ENCODE data around the gene TEX26. TPM values are rescaled to one million over a fixed set of nuclear protein-coding genes. Genes with fewer than 3 reads are reported as not detected.

Gene TEX26
- total RNA-seq, 4 donors from 2014 or later, result 0.27 TPM; not detected in 3

DNA sequence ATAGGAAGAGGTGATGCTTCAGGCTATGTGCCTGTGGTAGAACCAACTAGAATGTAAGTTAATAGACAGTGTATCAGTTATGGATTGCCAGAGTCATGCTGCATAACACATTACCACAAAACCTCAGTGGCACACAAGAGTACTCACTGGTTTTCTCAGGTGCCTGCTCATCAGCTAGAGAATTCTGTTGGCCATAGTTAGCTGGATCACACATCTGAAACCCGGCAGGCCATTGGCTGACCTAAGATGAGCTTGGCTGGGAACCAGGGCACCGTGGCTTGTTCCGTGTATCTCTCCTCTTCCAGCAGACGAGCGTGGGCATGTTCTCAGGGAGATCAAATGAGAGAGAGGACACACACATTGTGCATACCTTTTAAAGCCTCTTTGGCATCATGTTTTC is 76.7 kb downstream of the TEX26 start:
- Histone ChIP-seq H3K4me3 (replicated peaks in 1 of 3) (no peak overlapping the region), H3K27ac (no peak overlapping the region), H3K4me1 (no peaks in the 10 kb centered on the region), H3K9me3 (no peaks in the 10 kb centered on the region), H3K36me3 (no peaks in the 10 kb centered on the region), H3K27me3 (no peaks in the 10 kb centered on the region)
- WGBS, 2 donors, result 85 to 92% methylated on average over 5 of the region's 5 CpGs
- intact Hi-C loops (cut with DNase I), result no loop called here
- DNase-seq, result no peak
- TF ChIP-seq POLR2A (IDR thresholded peaks at IDR 0.05), result no peak
- TF ChIP-seq, protein P1, sequence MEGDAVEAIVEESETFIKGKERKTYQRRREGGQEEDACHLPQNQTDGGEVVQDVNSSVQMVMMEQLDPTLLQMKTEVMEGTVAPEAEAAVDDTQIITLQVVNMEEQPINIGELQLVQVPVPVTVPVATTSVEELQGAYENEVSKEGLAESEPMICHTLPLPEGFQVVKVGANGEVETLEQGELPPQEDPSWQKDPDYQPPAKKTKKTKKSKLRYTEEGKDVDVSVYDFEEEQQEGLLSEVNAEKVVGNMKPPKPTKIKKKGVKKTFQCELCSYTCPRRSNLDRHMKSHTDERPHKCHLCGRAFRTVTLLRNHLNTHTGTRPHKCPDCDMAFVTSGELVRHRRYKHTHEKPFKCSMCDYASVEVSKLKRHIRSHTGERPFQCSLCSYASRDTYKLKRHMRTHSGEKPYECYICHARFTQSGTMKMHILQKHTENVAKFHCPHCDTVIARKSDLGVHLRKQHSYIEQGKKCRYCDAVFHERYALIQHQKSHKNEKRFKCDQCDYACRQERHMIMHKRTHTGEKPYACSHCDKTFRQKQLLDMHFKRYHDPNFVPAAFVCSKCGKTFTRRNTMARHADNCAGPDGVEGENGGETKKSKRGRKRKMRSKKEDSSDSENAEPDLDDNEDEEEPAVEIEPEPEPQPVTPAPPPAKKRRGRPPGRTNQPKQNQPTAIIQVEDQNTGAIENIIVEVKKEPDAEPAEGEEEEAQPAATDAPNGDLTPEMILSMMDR (IDR thresholded peaks at IDR 0.05), result no peak

DNA sequence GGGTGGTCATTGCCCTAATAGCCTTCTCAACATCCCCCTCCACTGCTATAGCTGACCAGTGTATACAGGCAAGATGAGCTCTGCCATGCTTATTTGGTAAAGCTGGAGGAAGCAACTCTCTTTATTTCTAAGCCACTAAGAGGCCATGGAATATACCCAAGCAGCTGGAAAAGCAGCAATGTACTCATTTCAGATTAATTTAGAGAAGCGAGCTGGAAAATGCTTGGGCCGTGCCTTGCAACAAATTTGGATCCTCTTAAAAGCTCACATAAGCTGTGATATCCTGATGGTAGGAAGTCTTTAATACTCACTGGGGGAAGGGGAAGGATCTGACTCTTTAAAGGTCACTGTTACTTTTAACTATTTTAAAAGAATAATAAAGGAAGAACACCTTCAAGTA is 77.8 kb downstream of the TEX26 start:
- H3K9me3 ChIP-seq, result no peaks in the 10 kb centered on the region
- H3K4me3 ChIP-seq (replicated peaks in 1 of 3), result no peak overlapping the region
- TF ChIP-seq POLR2A (IDR thresholded peaks at IDR 0.05), result no peak
- TF ChIP-seq, protein P1 (IDR thresholded peaks at IDR 0.05), result no peak
- DNase-seq, result no peak
- 88 to 96% methylated on average over 2 of the region's 2 CpGs for WGBS, 2 donors
- intact Hi-C loops (cut with DNase I), result no loop called here
- no peaks in the 10 kb centered on the region for H3K4me1 ChIP-seq
- no peaks in the 10 kb centered on the region for H3K27me3 ChIP-seq
- H3K27ac ChIP-seq, result no peak overlapping the region
- no peaks in the 10 kb centered on the region for H3K36me3 ChIP-seq

DNA sequence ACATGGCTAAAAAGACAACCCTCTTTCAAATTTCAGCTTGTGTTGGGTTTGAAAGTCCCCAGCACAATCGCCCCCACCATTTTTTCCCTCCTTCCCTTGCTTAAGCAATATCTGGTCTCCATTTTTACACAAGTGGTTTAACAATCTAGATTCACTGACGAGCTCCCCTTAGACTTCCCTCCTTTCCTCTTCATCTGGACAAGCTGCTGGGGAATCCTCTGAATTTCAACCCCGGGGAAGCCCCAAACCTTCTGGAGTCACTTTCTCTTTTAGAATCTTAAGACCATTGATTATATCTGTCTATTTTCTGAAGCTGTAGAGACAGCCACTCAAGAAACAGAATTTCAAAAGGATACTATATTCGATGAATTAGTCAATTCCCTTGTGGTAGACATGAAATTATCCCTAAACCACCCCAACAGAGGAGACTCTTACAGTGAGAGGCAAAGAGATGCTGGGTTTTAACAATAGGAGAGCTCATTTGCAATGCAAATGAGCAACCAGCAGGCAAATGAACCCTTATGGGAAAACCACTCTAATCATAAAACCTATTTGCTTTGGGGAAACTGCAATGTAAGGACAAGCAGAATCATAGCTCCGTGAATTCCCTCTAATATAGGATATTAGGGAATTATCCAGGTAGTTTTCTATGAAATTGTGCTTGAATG is 78.9 kb downstream of the TEX26 start:
- Histone ChIP-seq H3K9me3 (no peaks in the 10 kb centered on the region), H3K27ac (no peak overlapping the region), H3K4me1 (no peaks in the 10 kb centered on the region), H3K4me3 (replicated peaks in 1 of 3) (no peak overlapping the region), H3K27me3 (no peaks in the 10 kb centered on the region), H3K36me3 (no peaks in the 10 kb centered on the region)
- WGBS, 2 donors, result 70 to 80% methylated on average over 5 of the region's 5 CpGs
- DNase-seq, result no peak
- intact Hi-C loops (cut with DNase I), result no loop called here
- TF ChIP-seq, protein P1 (IDR thresholded peaks at IDR 0.05), result no peak
- TF ChIP-seq POLR2A (IDR thresholded peaks at IDR 0.05), result no peak

DNA sequence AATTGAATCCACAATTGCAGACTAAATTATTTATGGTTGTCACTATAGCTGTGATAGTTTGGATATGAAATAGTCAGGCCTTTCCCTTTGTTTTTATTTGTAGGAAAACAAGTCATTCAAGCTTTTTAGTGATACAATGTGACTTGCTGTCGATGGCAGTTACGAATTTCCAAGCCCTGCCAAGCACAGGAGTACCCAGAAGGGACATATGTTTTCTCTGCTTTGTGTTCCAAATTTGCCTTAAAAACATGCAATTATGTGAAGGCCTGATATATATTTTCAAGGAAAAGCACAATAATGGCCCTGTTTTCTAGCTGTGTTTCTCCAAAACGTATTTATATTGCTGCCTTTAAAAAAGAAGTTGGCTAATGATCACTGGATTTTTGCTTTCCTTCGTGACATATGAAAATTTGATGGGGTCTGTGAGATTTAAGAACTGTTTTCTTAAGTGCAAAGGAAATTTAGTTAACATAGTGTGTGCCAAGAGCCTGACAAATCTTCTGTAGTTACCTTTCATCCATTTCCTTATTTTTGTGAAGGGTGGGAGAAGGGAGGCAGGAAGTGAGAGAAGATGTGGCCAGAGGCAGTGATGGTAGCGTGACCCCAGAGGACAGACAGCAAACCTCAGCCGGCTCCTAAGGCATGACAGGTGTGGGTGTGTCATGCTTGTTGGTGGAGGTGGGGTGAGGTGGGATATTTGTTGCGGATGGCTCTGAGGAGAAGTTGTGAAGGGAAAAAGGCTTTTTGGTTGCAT is 79.6 kb downstream of the TEX26 start:
- no peaks in the 10 kb centered on the region for H3K4me1 ChIP-seq
- no peak for TF ChIP-seq POLR2A (IDR thresholded peaks at IDR 0.05)
- TF ChIP-seq, protein P1 (IDR thresholded peaks at IDR 0.05), result no peak
- intact Hi-C loops (cut with DNase I), result no loop called here
- H3K36me3 ChIP-seq, result no peaks in the 10 kb centered on the region
- H3K4me3 ChIP-seq (replicated peaks in 1 of 3), result no peak overlapping the region
- 87 to 89% methylated on average over 7 of the region's 7 CpGs for WGBS, 2 donors
- no peak for DNase-seq
- H3K27ac ChIP-seq, result no peak overlapping the region
- no peaks in the 10 kb centered on the region for H3K27me3 ChIP-seq
- H3K9me3 ChIP-seq, result no peaks in the 10 kb centered on the region

DNA sequence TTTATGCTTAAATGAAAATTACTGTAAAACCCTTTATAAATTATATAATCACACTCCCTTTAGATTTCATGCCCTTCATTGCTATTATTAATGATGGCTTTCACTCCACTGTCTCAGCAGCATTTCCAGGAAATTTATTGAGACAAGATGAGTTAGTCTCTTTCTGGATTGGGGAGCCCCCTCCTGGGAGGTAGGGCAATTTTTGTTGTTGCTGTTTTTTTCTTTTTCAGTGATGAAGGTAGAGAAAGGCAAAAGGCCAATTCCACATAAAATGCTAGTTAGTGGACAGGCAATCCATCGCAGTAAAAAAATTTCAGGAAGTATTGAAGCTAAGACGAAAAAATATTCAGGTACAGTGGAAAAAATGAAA is 80.2 kb downstream of the TEX26 start:
- H3K4me1 ChIP-seq, result no peaks in the 10 kb centered on the region
- no peak overlapping the region for H3K27ac ChIP-seq
- WGBS, 2 donors, result 74 to 79% methylated on average over 2 of the region's 2 CpGs
- no peaks in the 10 kb centered on the region for H3K36me3 ChIP-seq
- no peaks in the 10 kb centered on the region for H3K9me3 ChIP-seq
- no peaks in the 10 kb centered on the region for H3K27me3 ChIP-seq
- intact Hi-C loops (cut with DNase I), result no loop called here
- no peak for TF ChIP-seq POLR2A (IDR thresholded peaks at IDR 0.05)
- TF ChIP-seq, protein P1 (IDR thresholded peaks at IDR 0.05), result no peak
- no peak overlapping the region for H3K4me3 ChIP-seq (replicated peaks in 1 of 3)
- DNase-seq, result no peak
